ENCODE measurements around the gene ATCAY.

ATCAY gene

DNA sequence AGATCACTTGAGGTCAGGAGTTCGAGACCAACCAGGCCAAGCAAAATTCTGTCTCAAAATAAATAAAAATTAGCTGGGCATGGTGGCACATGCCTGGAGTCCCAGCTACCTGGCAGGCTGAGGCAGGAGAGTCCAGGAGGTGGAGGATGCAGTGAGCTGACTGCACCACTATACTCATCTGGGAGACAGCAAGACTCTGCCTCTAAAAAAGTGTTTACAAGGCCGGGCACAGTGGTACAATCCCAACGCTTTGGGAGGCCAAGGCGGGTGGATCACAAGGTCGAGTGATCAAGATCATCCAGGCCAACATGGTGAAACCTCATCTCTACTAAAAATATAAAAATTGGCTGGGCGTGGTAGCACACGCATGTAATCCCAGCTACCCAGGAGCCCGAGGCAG is 94.7 kb downstream of the ATCAY start:
- TF ChIP-seq, protein P1, sequence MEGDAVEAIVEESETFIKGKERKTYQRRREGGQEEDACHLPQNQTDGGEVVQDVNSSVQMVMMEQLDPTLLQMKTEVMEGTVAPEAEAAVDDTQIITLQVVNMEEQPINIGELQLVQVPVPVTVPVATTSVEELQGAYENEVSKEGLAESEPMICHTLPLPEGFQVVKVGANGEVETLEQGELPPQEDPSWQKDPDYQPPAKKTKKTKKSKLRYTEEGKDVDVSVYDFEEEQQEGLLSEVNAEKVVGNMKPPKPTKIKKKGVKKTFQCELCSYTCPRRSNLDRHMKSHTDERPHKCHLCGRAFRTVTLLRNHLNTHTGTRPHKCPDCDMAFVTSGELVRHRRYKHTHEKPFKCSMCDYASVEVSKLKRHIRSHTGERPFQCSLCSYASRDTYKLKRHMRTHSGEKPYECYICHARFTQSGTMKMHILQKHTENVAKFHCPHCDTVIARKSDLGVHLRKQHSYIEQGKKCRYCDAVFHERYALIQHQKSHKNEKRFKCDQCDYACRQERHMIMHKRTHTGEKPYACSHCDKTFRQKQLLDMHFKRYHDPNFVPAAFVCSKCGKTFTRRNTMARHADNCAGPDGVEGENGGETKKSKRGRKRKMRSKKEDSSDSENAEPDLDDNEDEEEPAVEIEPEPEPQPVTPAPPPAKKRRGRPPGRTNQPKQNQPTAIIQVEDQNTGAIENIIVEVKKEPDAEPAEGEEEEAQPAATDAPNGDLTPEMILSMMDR (IDR thresholded peaks at IDR 0.05; ENCODE audit: low read depth, low read length, missing control alignments): no peak
- DNase-seq (ENCODE audit: low read depth): no peak
- no peak overlapping the region for H3K4me3 ChIP-seq (ENCODE audit: low read depth, low read length)

GRCh38 chr19:3975637-3976087 is 95.2 kb downstream of the ATCAY start:
- H3K4me3 ChIP-seq (ENCODE audit: low read depth, low read length): no peak overlapping the region
- no peak for DNase-seq (ENCODE audit: low read depth)
- TF ChIP-seq, protein P1 (IDR thresholded peaks at IDR 0.05; ENCODE audit: low read depth, low read length, missing control alignments): no peak

DNA sequence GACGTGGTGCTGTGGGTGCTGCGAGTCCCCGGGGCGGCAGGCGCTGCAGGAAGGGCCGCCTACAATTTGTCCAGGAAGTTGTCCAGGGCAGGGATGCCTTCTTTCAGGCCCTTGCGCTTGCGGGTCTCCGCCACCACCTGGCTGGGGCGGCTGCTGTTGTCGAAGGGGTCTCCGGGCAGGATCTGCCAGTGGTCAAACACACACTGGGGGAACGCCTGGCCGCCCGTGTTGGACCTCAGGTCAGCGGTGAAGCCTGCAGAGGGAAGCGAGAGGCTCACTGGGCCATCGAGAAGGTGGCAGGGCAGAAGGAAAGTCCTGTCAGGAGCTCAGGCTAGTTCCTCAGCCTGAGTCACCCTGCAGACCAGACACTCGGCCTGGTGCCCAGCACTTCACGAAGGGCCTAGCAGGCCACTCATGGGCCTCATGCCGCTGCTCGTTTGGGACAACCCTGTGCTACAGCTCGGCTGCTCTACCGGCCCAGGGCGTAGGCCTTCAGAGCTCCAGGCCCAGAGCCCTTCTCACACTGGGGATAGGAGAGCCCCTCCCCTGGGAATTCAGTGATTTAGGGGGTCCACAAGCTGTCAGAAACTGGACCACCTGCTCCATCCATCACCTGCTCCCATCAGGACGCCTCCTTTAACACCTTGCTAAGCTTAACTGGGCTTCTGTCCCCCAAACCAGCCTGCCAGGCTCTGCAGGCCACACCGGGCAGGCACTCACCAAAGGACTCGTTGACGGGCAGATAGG is 96.2 kb downstream of the ATCAY start:
- no peak for DNase-seq (ENCODE audit: low read depth)
- no peak overlapping the region for H3K4me3 ChIP-seq (ENCODE audit: low read depth, low read length)
- TF ChIP-seq, protein P1 (IDR thresholded peaks at IDR 0.05; ENCODE audit: low read depth, low read length, missing control alignments): no peak

Measured in GM12864 (cell line).